Right atrium auricular region (tissue), 2 donors: ENCODE measurements around the gene C9orf78. TPM values are rescaled to one million over a fixed set of nuclear protein-coding genes. Genes with fewer than 3 reads are reported as not detected.

Experiments used
- DNase-seq: peaks from one replicate; pipeline ENCODE4 v3.0.0-alpha.2; 2019; ENCODE audit warnings: low spot score
- H3K27ac ChIP-seq, 2 donors: fragments of 200-600 bp; sonication (generic); 1 replicate in 1 of 2; 2 replicates in 1 of 2; pipeline ENCODE4 v1.5.1; 2016 to 2019
- H3K27me3 ChIP-seq, 2 donors: fragments of 200-600 bp; sonication (generic); one replicate each; pipeline versions ENCODE4 v1.5.1 to v1.6.0; 2017 to 2019
- H3K36me3 ChIP-seq: fragments of 200-600 bp; sonication (generic); one replicate; pipeline ENCODE4 v1.5.1; 2016
- H3K4me1 ChIP-seq, 2 donors: fragments of 200-600 bp; sonication (generic); one replicate each; pipeline versions ENCODE4 v1.5.1 to v1.6.0; 2017 to 2019
- H3K4me3 ChIP-seq, 2 donors: fragments of 200-600 bp; sonication (generic); 1 replicate in 1 of 2; 2 replicates in 1 of 2; pipeline ENCODE4 v1.5.1; 2017 to 2019; ENCODE audit warnings: mild to moderate bottlenecking in 1 of 2, moderate library complexity in 1 of 2
- H3K9me3 ChIP-seq, 2 donors: fragments of 200-600 bp; sonication (generic); one replicate each; pipeline ENCODE4 v1.5.1; 2019
- CTCF ChIP-seq, 2 donors: fragments of 200-600 bp; sonication (generic); IDR thresholded peaks; one replicate each; pipeline ENCODE4 v1.5.1; 2019; ENCODE audit warnings: antibody characterized with exemption in 2 of 2
- total RNA-seq, 2 donors: library from RNA; depleted of rRNA; stranded (reverse); fragments of >200 nt; gene quantifications; one replicate each; pipeline ENCODE4 v1.1.0, GENCODE V29; 2016

The C9orf78 gene
- total RNA-seq, 2 donors from 2014 or later = 43.1 to 67.2 TPM

- no peaks in the 10 kb centered on the region for H3K9me3 ChIP-seq
- no peaks in the 10 kb centered on the region for H3K27me3 ChIP-seq
- TF ChIP-seq CTCF (IDR thresholded peaks at IDR 0.05) = no peak
- H3K4me3 ChIP-seq = no peak overlapping the region
- H3K4me1 ChIP-seq = peaks cover 0 to 8% of the 10 kb centered on the region in 2 donors
- peaks cover 21% of the 10 kb centered on the region for H3K36me3 ChIP-seq
- H3K27ac ChIP-seq = no peak overlapping the region
- no peak for DNase-seq
These were observed 33.9 kb upstream of the C9orf78 start for GRCh38 chr9:129868872-129869486.

- no peak for TF ChIP-seq CTCF (IDR thresholded peaks at IDR 0.05)
- H3K27ac ChIP-seq = no peak overlapping the region
- DNase-seq = no peak
- no peaks in the 10 kb centered on the region for H3K27me3 ChIP-seq
- H3K4me1 ChIP-seq = peaks cover 0 to 8% of the 10 kb centered on the region in 2 donors
- no peaks in the 10 kb centered on the region for H3K9me3 ChIP-seq
- H3K4me3 ChIP-seq = no peak overlapping the region
- H3K36me3 ChIP-seq = peaks cover 16% of the 10 kb centered on the region
These were observed 33.2 kb upstream of the C9orf78 start for GRCh38 chr9:129868023-129868871.

GRCh38 chr9:129867136-129868022 is 32.3 kb upstream of the C9orf78 start:
- no peak for DNase-seq
- Histone ChIP-seq H3K9me3 (no peaks in the 10 kb centered on the region), H3K4me3 (no peak overlapping the region), H3K27me3 (no peaks in the 10 kb centered on the region), H3K4me1 (peaks cover 0 to 8% of the 10 kb centered on the region in 2 donors), H3K27ac (no peak overlapping the region), H3K36me3 (peaks cover 16% of the 10 kb centered on the region)
- TF ChIP-seq CTCF (IDR thresholded peaks at IDR 0.05) = no peak

- TF ChIP-seq CTCF (IDR thresholded peaks at IDR 0.05) = no peak
- H3K27me3 ChIP-seq = no peaks in the 10 kb centered on the region
- no peak overlapping the region for H3K27ac ChIP-seq
- no peaks in the 10 kb centered on the region for H3K9me3 ChIP-seq
- peaks cover 24% of the 10 kb centered on the region for H3K36me3 ChIP-seq
- H3K4me1 ChIP-seq = peaks cover 0 to 8% of the 10 kb centered on the region in 2 donors
- no peak overlapping the region for H3K4me3 ChIP-seq
- DNase-seq = no peak
These were observed 31.5 kb upstream of the C9orf78 start for GRCh38 chr9:129866394-129867135.

- H3K36me3 ChIP-seq = peaks cover 32% of the 10 kb centered on the region
- H3K4me1 ChIP-seq = peaks cover 0 to 8% of the 10 kb centered on the region in 2 donors
These were observed 30.7 kb upstream of the C9orf78 start for GRCh38 chr9:129865668-129866320.

More at GRCh38 chr9:129865668-129866320, 30.7 kb upstream of the C9orf78 start:
- Histone ChIP-seq H3K27me3 (no peaks in the 10 kb centered on the region), H3K4me3 (no peak overlapping the region), H3K27ac (no peak overlapping the region), H3K9me3 (no peaks in the 10 kb centered on the region)
- TF ChIP-seq CTCF (IDR thresholded peaks at IDR 0.05) = no peak
- DNase-seq = no peak
